ENCODE results near the gene CNOT3. TPM values are rescaled to one million over a fixed set of nuclear protein-coding genes. Genes with fewer than 3 reads are reported as not detected.

The CNOT3 gene
- total and polyA plus RNA-seq, 2 donors (not counting 1 experiment from before 2014, with no cell fraction given): 28.1 to 82.1 TPM

- DNase-seq (no peak), ATAC-seq (ENCODE audit: low read depth) (no peak)
- peak overlapping the region; percentile 100 for H3K4me3 Mint-ChIP-seq
- Histone ChIP-seq H3K9me3 (ENCODE audit: control extremely low read depth in 1 of 3, control insufficient read depth in 2 of 3, insufficient read depth in 1 of 3, low read length in 2 of 3) (peaks cover 0 to 12% (median 0%) of the 10 kb centered on the region in 3 donors), H3K79me2 (ENCODE audit: control insufficient read depth, insufficient read depth, low read length) (peaks cover 27% of the 10 kb centered on the region), H2AFZ (ENCODE audit: insufficient read depth, low read depth, low read length, poor library complexity, severe bottlenecking) (peak overlapping the region; percentile 98), H3K27ac (ENCODE audit: low read length in 2 of 2) (peak overlapping the region; percentile 75 to 82), H3K4me1 (ENCODE audit: control insufficient read depth in 2 of 2, insufficient read depth in 2 of 2, low read length in 2 of 2) (peaks cover 37 to 50% of the 10 kb centered on the region in 2 donors), H4K20me1 (ENCODE audit: control insufficient read depth, insufficient read depth, low read length, poor library complexity, severe bottlenecking) (peaks cover 33% of the 10 kb centered on the region), H3K27me3 (replicated peaks in 1 of 4; ENCODE audit: control extremely low read depth in 1 of 4, control insufficient read depth in 3 of 4, insufficient read depth in 4 of 4, low read length in 3 of 4) (peaks cover 0 to 14% (median 7%) of the 10 kb centered on the region in 4 experiments), H3K9ac (ENCODE audit: low read length) (peak overlapping the region; percentile 72), H3K4me2 (replicated peaks; ENCODE audit: low read depth, low read length, poor library complexity, severe bottlenecking) (peak overlapping the region; percentile 97), H3K36me3 (replicated peaks in 1 of 2; ENCODE audit: control extremely low read depth in 1 of 2, control insufficient read depth in 1 of 2, extremely low read depth in 1 of 2, insufficient read depth in 2 of 2, low read length in 1 of 2) (peaks cover 2 to 33% of the 10 kb centered on the region in 2 experiments), H3K4me3 (ENCODE audit: control extremely low read depth in 1 of 5, extremely low read depth in 1 of 5, insufficient read depth in 1 of 5, low read depth in 2 of 5, low read length in 4 of 5) (peak overlapping the region; percentile 42 to 90 (median 59))
- ChIA-PET POLR2A (interaction anchor here (0.6 to 2.7 kb wide), 7 partner anchors 23 to 1179 kb away, joined by 3 to 24 read pairs (median 6); partner anchors contain the start of genes CNOT3, KMT5C, MBOAT7 and PRPF31), CTCF (interaction anchor here (0.6 to 1.9 kb wide), 9 partner anchors 7 to 137 kb away, joined by 3 to 8 read pairs (median 5); partner anchors contain the start of genes CNOT3, MBOAT7 and TSEN34)
- H3K9me3 Mint-ChIP-seq (ENCODE audit: insufficient read depth): no peaks in the 10 kb centered on the region
- intact Hi-C loops (cut with micrococcal nuclease): no loop called here
- peaks cover 48% of the 10 kb centered on the region for H3K4me1 Mint-ChIP-seq
- peaks cover 12% of the 10 kb centered on the region for H3K27me3 Mint-ChIP-seq
- no peak for TF ChIP-seq EZH2 (IDR thresholded peaks at IDR 0.05; ENCODE audit: borderline replicate concordance, insufficient read depth, low read depth, low read length, poor library complexity, severe bottlenecking)
- no peak for TF ChIP-seq CTCF (IDR thresholded peaks at IDR 0.05)
- peak overlapping the region; percentile 100 for H3K27ac Mint-ChIP-seq
- 10% methylated on average over 23 of the region's 28 CpGs for WGBS (ENCODE audit: insufficient coverage)
Measured at GRCh38 chr19:54160182-54160811, 22.7 kb downstream of the CNOT3 start.

- peak overlapping the region; percentile 100 for H3K4me3 Mint-ChIP-seq
- POLR2A ChIA-PET: interaction anchor here (0.6 to 2.7 kb wide), 5 partner anchors 24 to 1459 kb away, joined by 3 to 24 read pairs (median 6); partner anchors contain the start of genes CNOT3, MBOAT7, RPS9 and TSEN34
- Histone ChIP-seq H3K4me1 (ENCODE audit: control insufficient read depth in 2 of 2, insufficient read depth in 2 of 2, low read length in 2 of 2) (peaks cover 37 to 50% of the 10 kb centered on the region in 2 donors), H3K27ac (ENCODE audit: low read length in 2 of 2) (peak overlapping the region in 1 of 2 donors; percentile 82), H3K4me2 (replicated peaks; ENCODE audit: low read depth, low read length, poor library complexity, severe bottlenecking) (peak overlapping the region; percentile 97), H3K36me3 (replicated peaks in 1 of 2; ENCODE audit: control extremely low read depth in 1 of 2, control insufficient read depth in 1 of 2, extremely low read depth in 1 of 2, insufficient read depth in 2 of 2, low read length in 1 of 2) (peaks cover 2 to 27% of the 10 kb centered on the region in 2 experiments), H3K4me3 (ENCODE audit: control extremely low read depth in 1 of 5, extremely low read depth in 1 of 5, insufficient read depth in 1 of 5, low read depth in 2 of 5, low read length in 4 of 5) (no peak overlapping the region), H3K27me3 (replicated peaks in 1 of 4; ENCODE audit: control extremely low read depth in 1 of 4, control insufficient read depth in 3 of 4, insufficient read depth in 4 of 4, low read length in 3 of 4) (peaks cover 0 to 19% (median 11%) of the 10 kb centered on the region in 4 experiments), H3K79me2 (ENCODE audit: control insufficient read depth, insufficient read depth, low read length) (peaks cover 27% of the 10 kb centered on the region), H2AFZ (ENCODE audit: insufficient read depth, low read depth, low read length, poor library complexity, severe bottlenecking) (peak overlapping the region; percentile 98), H3K9me3 (ENCODE audit: control extremely low read depth in 1 of 3, control insufficient read depth in 2 of 3, insufficient read depth in 1 of 3, low read length in 2 of 3) (peaks cover 0 to 18% (median 0%) of the 10 kb centered on the region in 3 donors), H4K20me1 (ENCODE audit: control insufficient read depth, insufficient read depth, low read length, poor library complexity, severe bottlenecking) (peaks cover 27% of the 10 kb centered on the region), H3K9ac (ENCODE audit: low read length) (peak overlapping the region; percentile 72)
- peak overlapping the region; percentile 100 for H3K27ac Mint-ChIP-seq
- intact Hi-C loops (cut with micrococcal nuclease): no loop called here
- ATAC-seq (ENCODE audit: low read depth) (no peak), DNase-seq (no peak)
- H3K9me3 Mint-ChIP-seq (ENCODE audit: insufficient read depth): no peaks in the 10 kb centered on the region
- CTCF ChIA-PET: interaction anchor here (0.6 to 1.9 kb wide), 3 partner anchors 24 to 136 kb away, joined by 3 to 5 read pairs (median 5); partner anchors contain the start of gene CNOT3
- WGBS (ENCODE audit: insufficient coverage): 76% methylated on average over 12 of the region's 13 CpGs
- H3K4me1 Mint-ChIP-seq: peaks cover 48% of the 10 kb centered on the region
- TF ChIP-seq CTCF (IDR thresholded peaks at IDR 0.05): no peak
- TF ChIP-seq EZH2 (IDR thresholded peaks at IDR 0.05; ENCODE audit: borderline replicate concordance, insufficient read depth, low read depth, low read length, poor library complexity, severe bottlenecking): no peak
- H3K27me3 Mint-ChIP-seq: peaks cover 18% of the 10 kb centered on the region
Measured at GRCh38 chr19:54160854-54161253, 23.3 kb downstream of the CNOT3 start.
